HG03571 (cell line): ENCODE results near the gene ZNF296.

Experiments
- ATAC-seq: cut with Tn5 transposase; IDR thresholded peaks from one replicate; pipeline ENCODE4 v1.9.1; 2021; ENCODE audit not compliant: unreplicated experiment

ZNF296 gene

GRCh38 chr19:45087531-45087930 lies 11.3 kb upstream of the ZNF296 start:
- no peak for ATAC-seq

- ATAC-seq = no peak
These were observed 10.2 kb upstream of the ZNF296 start for GRCh38 chr19:45086480-45086879.

GRCh38 chr19:45082170-45082569 lies 5.9 kb upstream of the ZNF296 start:
- ATAC-seq = no peak

- no peak for ATAC-seq
These were observed 3.7 kb upstream of the ZNF296 start for GRCh38 chr19:45079911-45080370.

- ATAC-seq = peak; percentile 26
These were observed 3.0 kb upstream of the ZNF296 start, which contains the start of gene GEMIN7 for GRCh38 chr19:45079063-45079910. Gene GEMIN7 (plus strand): TSS chr19:45079260. CDS start chr19:45090115, 10,855 bp downstream.

GRCh38 chr19:45078390-45079062 lies 2.2 kb upstream of the ZNF296 start:
- no peak for ATAC-seq

- ATAC-seq = no peak
These were observed 813 bp upstream of the ZNF296 start for GRCh38 chr19:45076851-45077730.

- peak; percentile 57 for ATAC-seq
These were observed 813 bp downstream of the ZNF296 start for GRCh38 chr19:45075301-45076028.

- no peak for ATAC-seq
These were observed 1.5 kb downstream of the ZNF296 start for GRCh38 chr19:45074744-45075300.

GRCh38 chr19:45071969-45072790 lies 4.1 kb downstream of the ZNF296 start:
- no peak for ATAC-seq

- no peak for ATAC-seq
These were observed 4.7 kb downstream of the ZNF296 start for GRCh38 chr19:45071545-45071938.

GRCh38 chr19:45070861-45071544 lies 5.3 kb downstream of the ZNF296 start:
- no peak for ATAC-seq

- no peak for ATAC-seq
These were observed 6.1 kb downstream of the ZNF296 start for GRCh38 chr19:45070214-45070613.

- ATAC-seq = no peak
These were observed 7.2 kb downstream of the ZNF296 start for GRCh38 chr19:45069056-45069455.

- ATAC-seq = no peak
These were observed 8.2 kb downstream of the ZNF296 start for GRCh38 chr19:45068041-45068440.

- ATAC-seq = no peak
These were observed 9.2 kb downstream of the ZNF296 start for GRCh38 chr19:45066921-45067661.

- ATAC-seq = no peak
These were observed 12.2 kb downstream of the ZNF296 start for GRCh38 chr19:45063851-45064801.
